GM19468 (cell line): Measurements from ENCODE around the gene PALLD.
"Not testable (repeated sequence)": the region's sequence is repeated elsewhere in the genome, so short reads cannot be mapped to it uniquely, and the experiment has no call there.

Experiments
- ATAC-seq: cut with Tn5 transposase; IDR thresholded peaks from one replicate; pipeline ENCODE4 v1.9.1; 2021; ENCODE audit warnings: mild to moderate bottlenecking, moderate library complexity, moderate number of reproducible peaks; ENCODE audit not compliant: unreplicated experiment; ENCODE audit errors: extremely low read depth

The PALLD gene

DNA sequence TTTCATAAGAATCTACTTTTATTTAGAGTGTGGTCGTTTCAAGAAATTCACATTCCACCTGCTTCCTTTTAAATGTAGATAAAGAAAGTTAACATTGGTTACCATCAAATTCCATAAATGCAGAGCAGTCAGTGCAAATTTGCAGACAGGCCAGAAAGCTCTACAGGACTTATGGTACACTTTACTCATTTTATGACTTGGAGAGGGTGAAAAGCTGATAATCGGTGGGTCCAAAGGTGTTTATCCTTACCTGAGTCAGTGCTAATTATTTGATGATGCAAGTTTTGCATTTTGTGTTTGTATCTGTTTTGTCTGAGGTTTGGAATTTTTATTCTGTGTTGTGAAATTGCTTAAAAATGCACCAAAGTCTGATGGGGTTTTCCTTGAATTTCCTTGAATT, 193.3 kb downstream of the PALLD start:
- ATAC-seq = no peak

GRCh38 chr4:168691631-168692369, 194.9 kb downstream of the PALLD start:
- no peak for ATAC-seq

GRCh38 chr4:168693750-168694490, 197.1 kb downstream of the PALLD start:
- ATAC-seq = no peak

DNA sequence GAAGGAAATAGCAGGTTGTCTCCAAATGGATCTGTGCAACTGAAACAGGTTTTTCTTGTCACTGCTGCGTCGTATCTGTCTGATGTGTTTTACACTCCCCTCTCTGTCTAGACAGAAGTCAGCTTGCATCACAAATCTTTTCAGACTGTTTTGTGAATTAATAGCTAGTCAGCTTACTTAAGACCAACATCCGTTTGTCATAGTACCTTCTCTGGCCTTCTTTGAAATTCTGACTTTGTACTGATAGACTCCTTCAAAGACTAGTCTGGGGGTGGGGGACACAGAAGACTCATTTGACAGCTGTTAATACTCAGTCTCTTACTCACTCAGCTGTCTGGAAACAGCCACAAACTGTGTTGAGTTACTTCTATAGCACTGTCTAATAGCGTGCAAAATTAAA, 197.8 kb downstream of the PALLD start:
- ATAC-seq = no peak

GRCh38 chr4:168695288-168695687, 198.4 kb downstream of the PALLD start:
- no peak for ATAC-seq

GRCh38 chr4:168696280-168696679, 199.4 kb downstream of the PALLD start:
- no peak for ATAC-seq

DNA sequence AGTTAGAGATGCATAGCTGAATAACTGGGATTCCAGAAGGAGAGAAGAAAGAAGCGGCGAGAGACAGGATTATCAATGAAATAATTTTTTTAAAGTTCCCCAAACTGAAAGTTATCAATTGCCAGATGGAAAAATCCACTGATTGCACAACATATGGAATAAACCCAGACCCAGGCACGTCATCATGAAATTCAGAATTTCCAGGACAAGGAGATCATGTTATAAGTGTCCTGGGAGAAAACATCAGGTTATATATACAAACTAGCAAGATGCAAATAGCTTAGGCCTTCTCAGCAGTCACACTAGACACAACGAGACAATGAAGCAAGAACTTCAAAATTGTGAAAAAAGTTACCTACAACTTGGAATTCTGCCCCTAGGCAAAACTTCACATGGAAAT, 200.0 kb downstream of the PALLD start:
- ATAC-seq = no peak

DNA sequence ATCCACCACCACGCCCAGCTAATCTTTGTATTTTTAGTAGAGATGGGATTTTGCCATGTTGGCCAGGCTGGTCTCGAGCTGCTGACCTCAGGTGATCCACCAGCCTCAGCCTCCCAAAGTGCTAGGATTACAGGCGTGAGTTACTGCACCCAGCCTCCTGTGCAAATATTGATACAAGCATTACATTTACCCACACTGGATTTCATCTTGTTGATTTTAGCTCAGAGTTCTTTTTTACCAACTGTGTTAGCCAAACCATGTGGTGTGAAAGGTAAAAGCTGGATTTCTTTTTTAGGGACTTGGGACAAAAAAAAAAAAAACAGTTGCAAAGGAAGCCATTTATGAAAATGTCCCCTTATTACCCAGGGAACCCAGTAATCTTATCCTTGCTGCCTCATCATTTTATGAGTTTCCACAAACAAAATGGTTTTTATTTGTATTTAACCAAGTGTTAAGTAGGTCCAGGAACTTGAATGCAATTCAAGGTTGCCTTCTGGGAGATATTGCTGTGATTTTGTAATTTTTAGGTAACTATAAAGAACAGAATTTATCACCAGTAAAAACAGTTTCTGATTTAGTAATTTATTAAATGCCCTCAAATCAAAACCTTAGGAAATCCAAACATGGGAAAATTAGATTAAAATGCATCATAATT, 202.5 kb downstream of the PALLD start:
- ATAC-seq = no peak

- ATAC-seq = no peak
These were observed 204.2 kb downstream of the PALLD start for GRCh38 chr4:168701061-168701460.

- ATAC-seq = not testable (repeated sequence)
These were observed 205.8 kb downstream of the PALLD start for GRCh38 chr4:168702581-168703087.

- ATAC-seq = no peak
These were observed 208.3 kb downstream of the PALLD start for GRCh38 chr4:168705121-168705520.

GRCh38 chr4:168707205-168707604, 210.4 kb downstream of the PALLD start:
- ATAC-seq = no peak

- no peak for ATAC-seq
These were observed 211.3 kb downstream of the PALLD start for GRCh38 chr4:168708108-168708507.

DNA sequence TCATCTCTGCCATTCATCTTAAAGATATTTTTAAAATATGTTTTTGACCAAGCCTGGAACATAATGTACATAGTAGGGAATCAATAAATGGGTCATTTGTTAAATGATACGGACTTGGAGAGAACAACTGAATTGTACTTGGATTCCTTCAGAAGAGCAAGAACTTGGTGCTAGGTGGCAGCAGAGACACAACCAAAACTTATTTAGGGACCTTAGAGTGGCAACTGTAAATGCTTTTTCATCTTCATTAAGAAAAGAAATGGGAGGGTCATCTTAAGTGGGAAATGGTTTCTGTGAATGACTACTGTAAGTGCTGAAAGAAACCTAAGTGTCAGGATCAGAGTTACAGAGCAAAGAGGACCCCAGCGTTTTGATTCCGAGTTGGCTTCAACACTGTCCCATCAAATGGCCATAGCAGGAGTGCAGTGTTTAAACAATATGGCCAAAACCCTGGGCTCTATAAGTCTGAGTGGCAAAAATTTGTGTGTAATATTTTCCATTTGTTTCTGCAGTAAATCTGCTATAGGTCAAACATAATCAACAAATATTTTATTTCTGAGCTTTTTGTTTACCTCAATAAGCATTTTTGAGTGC, 213.6 kb downstream of the PALLD start:
- ATAC-seq = no peak

- peak; percentile 56 for ATAC-seq
These were observed 214.6 kb downstream of the PALLD start for GRCh38 chr4:168711197-168712140.

DNA sequence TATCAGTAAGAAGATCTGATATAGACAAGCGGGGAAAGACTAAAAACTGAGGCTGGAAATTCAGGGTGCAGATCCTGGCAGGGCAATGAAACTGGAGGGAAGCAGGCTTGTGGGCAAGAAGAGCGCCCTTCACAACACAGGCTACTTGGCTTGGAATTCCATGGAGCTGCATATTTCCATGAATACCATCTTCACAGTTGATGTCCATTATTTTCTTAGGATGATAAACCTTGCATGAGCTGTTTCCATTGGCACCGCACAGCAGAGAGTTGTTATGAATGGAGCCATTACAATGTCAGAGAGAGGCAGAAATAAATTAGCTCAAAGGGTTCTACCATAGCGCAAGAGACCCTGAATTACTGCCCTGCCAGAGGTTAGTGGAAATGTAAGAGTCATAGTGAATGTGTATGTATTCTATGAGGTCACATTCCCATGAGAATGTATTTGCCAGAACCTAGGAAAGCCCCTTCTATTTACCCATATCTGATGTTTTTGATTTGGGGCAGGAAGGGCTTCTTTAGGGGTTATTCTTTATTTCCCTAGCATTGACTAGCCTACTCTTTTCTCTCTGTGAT, 215.6 kb downstream of the PALLD start:
- ATAC-seq = no peak

- no peak for ATAC-seq
These were observed 216.4 kb downstream of the PALLD start for GRCh38 chr4:168713253-168713652.

DNA sequence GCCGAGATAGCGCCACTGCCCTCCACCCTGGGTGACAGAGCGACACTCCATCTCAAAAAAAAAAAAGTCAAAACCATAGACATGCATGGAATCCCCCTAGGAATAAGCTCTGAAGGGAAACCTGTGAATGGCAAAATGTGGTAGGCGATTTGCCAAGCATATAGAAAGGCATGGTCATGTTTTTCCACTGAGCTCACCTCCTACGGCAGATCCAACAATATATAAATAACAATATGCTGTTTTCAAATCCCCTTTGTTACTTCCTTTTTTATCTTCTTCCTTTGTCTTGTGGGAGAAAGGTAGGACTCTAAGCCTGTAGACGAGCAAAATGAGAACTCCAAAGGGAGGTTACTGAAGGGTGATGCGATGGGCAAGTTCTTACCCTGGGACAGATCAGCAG, 219.0 kb downstream of the PALLD start:
- no peak for ATAC-seq

GRCh38 chr4:168716406-168717129, 219.7 kb downstream of the PALLD start:
- no peak for ATAC-seq
